Ectodermal cell (in vitro differentiated cells): ENCODE data around the gene GRK5.

Experiments used
- H3K27ac ChIP-seq: 2 replicates; pipeline ENCODE4 v1.7.0; 2013; ENCODE audit warnings: mild to moderate bottlenecking, low read depth, low read length; ENCODE audit not compliant: insufficient read depth, poor library complexity, severe bottlenecking
- H3K27me3 ChIP-seq: 2 replicates; pipeline ENCODE4 v1.7.0; 2013; ENCODE audit warnings: mild to moderate bottlenecking, low read length; ENCODE audit not compliant: insufficient read depth, control insufficient read depth, poor library complexity, severe bottlenecking
- H3K36me3 ChIP-seq: one replicate; pipeline ENCODE4 v1.7.0; 2013; ENCODE audit warnings: low read length; ENCODE audit not compliant: control insufficient read depth, insufficient read depth
- H3K4me1 ChIP-seq: one replicate; pipeline ENCODE4 v1.7.0; 2013; ENCODE audit warnings: low read length; ENCODE audit not compliant: control insufficient read depth, insufficient read depth
- H3K4me3 ChIP-seq: 2 replicates; pipeline ENCODE4 v1.7.0; 2013; ENCODE audit warnings: low read depth, low read length, control low read depth; ENCODE audit not compliant: insufficient read depth
- H3K9me3 ChIP-seq: 2 replicates; pipeline ENCODE4 v1.7.0; 2013; ENCODE audit warnings: mild to moderate bottlenecking, low read length, moderate library complexity; ENCODE audit not compliant: control insufficient read depth
- WGBS, 2 experiments: methylation state at CpG; one replicate each; pipeline ENCODE4 v1.1.7; 2013; ENCODE audit warnings: missing lambda C conversion rate in 2 of 2; 5-methylcytosine and 5-hydroxymethylcytosine counted together

GRK5 gene

DNA sequence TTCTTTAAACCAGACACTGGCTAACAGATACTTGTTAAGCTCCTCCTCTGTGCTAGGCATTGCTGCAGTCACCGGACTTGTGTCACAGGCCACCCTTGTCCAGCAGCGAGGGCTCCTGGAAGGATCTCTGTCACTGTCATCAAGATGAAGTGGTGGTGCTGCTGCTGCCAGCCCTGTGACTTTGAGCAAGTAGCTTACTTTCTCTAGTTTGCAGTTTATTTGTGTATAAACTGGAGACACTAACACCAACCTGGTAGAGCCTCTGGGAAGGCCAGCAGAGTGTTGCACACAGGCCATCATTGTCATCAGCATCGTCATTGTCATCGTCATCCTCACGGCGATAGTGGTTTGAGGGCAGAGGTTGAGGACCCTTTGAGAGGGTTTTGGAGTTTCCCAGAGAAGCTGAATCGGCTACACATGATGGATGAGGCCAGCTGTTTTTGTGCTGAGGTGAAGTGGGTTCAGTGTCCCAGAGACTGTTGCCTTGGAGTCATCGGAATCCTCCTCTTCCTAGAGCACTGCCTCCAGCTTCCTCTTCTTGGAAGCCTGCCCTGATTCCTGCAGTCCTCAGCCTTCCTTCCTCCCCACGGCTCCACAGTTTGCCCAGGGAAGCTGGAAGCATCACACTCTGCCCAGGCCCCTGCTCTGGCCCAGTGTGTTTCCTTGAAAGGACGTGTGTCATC, 128.4 kb downstream of the GRK5 start:
- no peaks in the 10 kb centered on the region for H3K9me3 ChIP-seq
- H3K36me3 ChIP-seq, result no peaks in the 10 kb centered on the region
- H3K27me3 ChIP-seq, result no peaks in the 10 kb centered on the region
- no peak overlapping the region for H3K4me3 ChIP-seq
- WGBS, 2 experiments, result 78 to 83% methylated on average over 10 of the region's 10 CpGs
- peak overlapping the region; percentile 30 for H3K27ac ChIP-seq
- H3K4me1 ChIP-seq, result peaks cover 24% of the 10 kb centered on the region

DNA sequence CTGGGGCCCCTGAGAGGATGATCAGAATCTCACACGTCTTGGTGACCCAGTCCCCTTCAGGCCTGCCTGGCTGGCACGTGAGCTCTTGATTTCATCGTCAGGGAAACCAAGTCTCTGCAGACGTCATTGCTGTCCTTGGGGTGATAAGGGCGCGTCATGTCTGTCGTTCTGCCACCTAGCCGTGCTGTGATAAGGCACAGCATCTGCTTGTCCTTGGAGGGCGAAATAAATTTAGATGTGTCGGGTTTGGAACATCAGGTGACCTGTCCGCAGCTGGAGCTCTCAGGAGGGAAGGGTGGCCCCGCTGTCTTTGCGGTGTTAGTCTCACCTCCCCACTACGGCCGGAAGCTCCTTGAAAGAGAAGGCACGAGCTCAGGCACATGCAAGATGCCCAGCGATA, 129.2 kb downstream of the GRK5 start:
- Histone ChIP-seq H3K4me1 (peaks cover 22% of the 10 kb centered on the region), H3K36me3 (no peaks in the 10 kb centered on the region), H3K4me3 (no peak overlapping the region), H3K9me3 (no peaks in the 10 kb centered on the region), H3K27me3 (no peaks in the 10 kb centered on the region), H3K27ac (peak overlapping the region; percentile 11)
- 89% methylated on average over 17 of the region's 17 CpGs for WGBS, 2 experiments

DNA sequence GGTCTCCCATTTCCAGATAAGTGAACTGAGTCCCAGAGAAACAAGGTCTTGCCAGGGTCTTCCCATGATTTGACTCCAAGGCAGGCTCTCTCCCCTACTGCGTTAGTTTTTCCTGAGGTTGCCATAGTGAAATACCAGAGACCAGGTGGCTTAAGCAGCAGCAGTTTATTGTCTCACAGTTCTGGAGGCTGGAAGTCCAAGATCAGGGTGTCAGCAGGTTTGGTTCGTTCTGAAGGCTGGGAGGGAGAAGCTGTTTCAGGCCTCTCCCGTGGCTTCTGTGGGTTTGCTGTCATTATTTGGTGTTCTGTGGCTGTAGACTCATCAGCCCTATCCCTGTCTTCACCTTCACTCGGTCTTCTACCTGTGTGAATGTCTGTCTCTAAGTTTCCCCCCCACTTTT, 129.9 kb downstream of the GRK5 start:
- WGBS, 2 experiments, result 67 to 69% methylated on average over 4 of the region's 4 CpGs
- Histone ChIP-seq H3K4me1 (peaks cover 22% of the 10 kb centered on the region), H3K27me3 (no peaks in the 10 kb centered on the region), H3K27ac (no peak overlapping the region), H3K4me3 (no peak overlapping the region), H3K36me3 (no peaks in the 10 kb centered on the region), H3K9me3 (no peaks in the 10 kb centered on the region)

DNA sequence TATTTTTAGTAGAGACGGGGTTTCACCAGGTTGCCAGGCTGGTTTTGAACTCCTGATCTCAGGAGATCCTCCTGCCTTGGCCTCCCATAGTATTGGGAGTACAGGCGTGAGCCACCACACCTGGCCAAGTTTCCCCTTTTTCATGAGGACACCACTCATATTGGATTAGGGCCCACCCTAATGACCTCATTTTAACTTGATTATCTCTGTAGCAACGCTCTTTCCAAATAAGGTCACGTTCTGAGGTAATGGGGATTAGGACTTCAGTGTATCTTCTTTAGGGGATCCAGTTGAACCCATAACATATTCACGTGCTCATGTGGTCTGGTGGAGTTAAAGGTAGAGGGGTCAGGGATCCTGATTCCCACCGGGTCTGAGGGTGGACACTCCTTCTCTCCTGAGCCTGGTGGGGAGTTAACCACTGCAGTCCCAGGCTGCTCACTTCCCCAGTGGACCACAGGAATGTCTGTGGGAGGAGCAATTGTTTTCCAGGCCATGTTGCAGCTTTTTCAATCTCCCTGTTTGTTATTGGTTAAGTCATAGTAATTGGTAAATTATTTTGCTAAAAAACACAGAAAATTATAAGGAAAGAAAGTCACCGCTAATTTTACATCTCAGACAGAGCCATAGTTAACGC, 130.5 kb downstream of the GRK5 start:
- Histone ChIP-seq H3K27ac (no peak overlapping the region), H3K4me3 (no peak overlapping the region), H3K4me1 (peaks cover 22% of the 10 kb centered on the region), H3K36me3 (no peaks in the 10 kb centered on the region), H3K27me3 (no peaks in the 10 kb centered on the region), H3K9me3 (no peaks in the 10 kb centered on the region)
- whole genome bisulfite sequencing, 2 experiments, result 87 to 88% methylated on average over 8 of the region's 8 CpGs

DNA sequence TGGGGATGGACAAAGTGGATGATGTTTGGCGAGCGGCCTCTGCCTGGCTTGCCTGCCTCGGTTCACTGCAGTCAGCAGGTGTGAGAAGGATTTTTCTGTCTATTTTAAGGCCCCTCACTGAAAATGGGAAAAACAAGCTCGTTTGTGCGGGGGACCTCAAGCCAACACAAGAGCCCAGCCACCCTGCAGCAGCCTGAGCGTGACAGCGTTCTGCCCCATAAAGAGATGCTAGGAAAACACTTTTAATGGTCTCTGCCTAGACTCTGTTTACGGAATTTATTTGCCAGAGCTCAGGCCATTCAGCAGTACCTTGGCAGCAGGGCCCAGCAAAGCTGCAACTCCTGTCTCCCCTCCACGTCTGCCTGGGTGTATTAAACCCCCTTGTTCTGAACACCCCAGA, 131.7 kb downstream of the GRK5 start:
- peaks cover 20% of the 10 kb centered on the region for H3K4me1 ChIP-seq
- no peak overlapping the region for H3K4me3 ChIP-seq
- peak overlapping the region; percentile 26 for H3K27ac ChIP-seq
- H3K27me3 ChIP-seq, result no peaks in the 10 kb centered on the region
- no peaks in the 10 kb centered on the region for H3K9me3 ChIP-seq
- H3K36me3 ChIP-seq, result no peaks in the 10 kb centered on the region
- WGBS, 2 experiments, result 89 to 95% methylated on average over 9 of the region's 9 CpGs

DNA sequence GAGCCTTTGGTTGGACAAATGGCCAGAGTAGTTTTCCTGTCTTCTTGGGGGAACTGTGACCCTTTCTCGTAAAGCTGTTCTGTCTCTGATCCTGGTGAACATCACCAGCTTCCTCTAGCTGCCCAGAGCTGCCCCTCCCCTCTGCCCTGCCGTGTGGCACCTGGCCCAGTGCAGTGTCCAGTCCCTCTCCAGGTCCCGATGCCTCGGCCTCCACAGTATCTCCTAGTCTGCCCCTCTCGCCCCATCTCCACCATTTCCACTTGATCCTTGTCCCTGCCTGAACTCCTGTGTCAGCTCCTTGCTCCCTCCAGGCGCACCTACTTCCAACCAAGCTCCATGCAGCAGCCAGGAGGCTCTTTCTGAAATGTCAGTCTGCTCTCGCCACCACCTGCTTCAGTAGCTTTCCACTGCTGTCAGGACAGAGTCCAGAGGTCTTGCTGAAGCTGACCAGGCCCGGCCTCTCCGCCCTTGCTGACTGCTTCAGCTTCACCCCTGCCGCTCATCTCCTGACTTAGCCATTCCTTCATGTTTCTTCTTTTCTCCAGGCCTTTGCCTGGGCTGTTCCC, 133.6 kb downstream of the GRK5 start:
- WGBS, 2 experiments, result 91% methylated on average over 10 of the region's 10 CpGs
- no peak overlapping the region for H3K27ac ChIP-seq
- H3K4me3 ChIP-seq, result no peak overlapping the region
- H3K9me3 ChIP-seq, result no peaks in the 10 kb centered on the region
- H3K4me1 ChIP-seq, result peaks cover 8% of the 10 kb centered on the region
- H3K27me3 ChIP-seq, result no peaks in the 10 kb centered on the region
- no peaks in the 10 kb centered on the region for H3K36me3 ChIP-seq

DNA sequence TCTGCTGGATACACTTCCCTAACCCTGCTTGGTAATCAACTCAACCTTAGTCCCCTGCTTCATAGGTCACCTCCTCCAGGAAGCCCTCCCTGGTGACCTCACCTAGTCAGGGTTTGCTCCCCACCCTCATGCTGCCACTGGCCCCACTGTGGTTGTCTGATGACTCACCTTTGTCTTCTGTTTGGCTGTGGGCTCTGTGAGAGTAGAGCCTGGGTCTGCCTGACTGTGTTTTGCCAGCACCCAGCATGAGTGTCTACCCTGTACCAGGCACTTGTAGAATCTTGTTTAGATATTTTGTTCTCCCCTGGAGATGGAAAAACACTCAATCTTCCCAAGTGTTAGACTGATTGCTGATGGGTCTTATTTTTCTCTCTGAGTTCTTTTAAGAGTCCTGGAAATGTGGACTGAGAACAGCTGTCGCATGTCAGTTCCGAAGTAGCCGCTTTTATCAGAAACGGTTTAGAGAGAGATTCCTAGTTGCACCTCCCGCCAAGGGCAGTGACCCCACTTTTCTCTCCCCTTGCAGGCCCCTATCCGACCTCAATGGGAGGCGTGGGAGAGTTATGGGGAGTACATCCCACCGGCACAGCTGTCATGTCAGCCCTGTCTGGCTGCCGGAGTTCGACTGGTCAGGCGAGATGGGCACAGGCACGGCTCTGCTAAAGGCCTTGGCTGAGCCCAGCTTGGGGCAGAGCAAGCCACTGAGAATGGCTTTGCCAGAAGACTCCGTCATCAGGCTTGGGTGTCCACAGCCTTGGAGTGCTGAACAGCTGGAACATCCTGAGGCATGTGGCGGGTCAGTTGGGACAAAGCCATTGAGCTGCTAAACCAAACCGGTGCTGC, 134.3 kb downstream of the GRK5 start:
- Histone ChIP-seq H3K4me3 (no peak overlapping the region), H3K27me3 (no peaks in the 10 kb centered on the region), H3K36me3 (no peaks in the 10 kb centered on the region), H3K4me1 (peaks cover 1% of the 10 kb centered on the region), H3K9me3 (no peaks in the 10 kb centered on the region), H3K27ac (no peak overlapping the region)
- WGBS, 2 experiments, result 81 to 82% methylated on average over 15 of the region's 15 CpGs

DNA sequence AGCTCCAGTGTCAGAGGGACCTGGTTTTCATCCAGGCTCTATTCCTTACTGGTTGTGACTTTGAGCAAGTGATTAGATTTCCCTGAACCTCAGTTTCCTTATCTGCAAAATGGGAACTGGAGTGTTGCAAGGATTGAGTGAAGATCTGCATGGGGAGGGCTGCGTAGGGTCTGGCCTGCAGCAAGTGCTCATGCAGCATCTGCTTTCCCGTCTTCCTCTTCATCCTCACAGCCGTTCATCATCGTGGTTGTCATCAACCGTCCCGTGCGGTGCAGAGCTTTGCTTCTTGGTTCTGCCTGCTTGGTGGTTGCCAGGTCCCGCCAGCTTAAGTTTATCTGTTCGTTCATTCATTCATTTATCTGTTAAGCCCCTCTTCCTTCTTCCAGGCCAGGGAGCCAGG, 135.0 kb downstream of the GRK5 start:
- H3K27me3 ChIP-seq, result no peaks in the 10 kb centered on the region
- no peak overlapping the region for H3K4me3 ChIP-seq
- no peak overlapping the region for H3K27ac ChIP-seq
- no peaks in the 10 kb centered on the region for H3K9me3 ChIP-seq
- H3K36me3 ChIP-seq, result no peaks in the 10 kb centered on the region
- WGBS, 2 experiments, result 93 to 94% methylated on average over 9 of the region's 9 CpGs
- no peaks in the 10 kb centered on the region for H3K4me1 ChIP-seq

DNA sequence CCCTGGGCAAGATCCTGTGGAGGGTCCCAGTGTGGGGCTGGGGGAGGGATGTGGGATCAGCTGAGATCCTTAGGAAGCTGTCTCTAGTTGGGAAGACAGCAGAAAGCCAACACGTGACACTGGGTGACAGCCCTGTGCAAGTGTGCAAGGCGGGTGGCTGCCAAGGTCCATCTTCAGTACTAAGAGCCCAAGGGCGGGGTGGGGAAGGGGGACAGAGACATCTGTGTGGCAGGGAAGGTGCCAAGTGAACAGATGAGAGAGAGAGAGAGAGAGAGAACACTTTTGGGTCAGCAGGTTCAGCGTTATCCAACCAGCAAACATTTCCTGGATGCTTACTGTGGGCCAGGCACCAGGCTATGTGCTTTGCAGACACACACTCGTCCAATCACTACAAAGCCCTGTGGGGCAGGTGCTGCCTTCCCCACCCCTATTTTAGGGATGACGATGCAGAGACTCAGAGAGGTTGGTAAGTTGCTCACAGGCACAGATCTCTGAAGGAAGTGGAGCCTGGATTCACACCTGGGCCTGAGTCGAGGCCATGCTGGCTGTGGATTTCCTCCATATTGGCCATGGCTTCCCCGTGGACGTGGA, 135.7 kb downstream of the GRK5 start:
- Histone ChIP-seq H3K9me3 (no peaks in the 10 kb centered on the region), H3K27ac (no peak overlapping the region), H3K4me3 (no peak overlapping the region), H3K4me1 (no peaks in the 10 kb centered on the region), H3K36me3 (no peaks in the 10 kb centered on the region), H3K27me3 (no peaks in the 10 kb centered on the region)
- 94 to 95% methylated on average over 9 of the region's 9 CpGs for WGBS, 2 experiments

DNA sequence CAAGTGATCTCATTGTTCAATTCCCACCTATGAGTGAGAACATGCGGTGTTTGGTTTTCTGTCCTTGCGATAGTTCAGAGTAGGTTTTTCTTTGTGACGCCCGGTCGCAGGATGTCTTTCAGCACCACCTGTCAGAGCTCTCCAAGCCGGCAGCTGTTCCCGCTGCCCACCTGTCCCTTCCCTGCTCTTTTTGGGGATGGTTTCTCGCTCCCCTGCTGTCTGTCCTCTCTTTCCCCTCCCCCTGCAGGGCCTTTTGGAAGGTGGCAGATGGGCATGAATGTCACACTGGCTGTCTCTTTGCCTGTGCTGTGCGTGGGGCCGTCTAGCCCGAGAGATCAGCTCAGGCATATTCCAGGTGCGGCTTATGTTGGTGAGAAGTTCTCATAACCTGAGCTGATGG, 137.0 kb downstream of the GRK5 start:
- no peaks in the 10 kb centered on the region for H3K9me3 ChIP-seq
- no peaks in the 10 kb centered on the region for H3K36me3 ChIP-seq
- no peak overlapping the region for H3K4me3 ChIP-seq
- 90 to 92% methylated on average over 12 of the region's 12 CpGs for WGBS, 2 experiments
- no peaks in the 10 kb centered on the region for H3K4me1 ChIP-seq
- H3K27ac ChIP-seq, result no peak overlapping the region
- no peaks in the 10 kb centered on the region for H3K27me3 ChIP-seq
